ENCODE measurements around the gene VPS51. TPM values are rescaled to one million over a fixed set of nuclear protein-coding genes. Genes with fewer than 3 reads are reported as not detected.

Gene VPS51
- total RNA-seq, 1 experiment from 2014 or later = 89.5 TPM

DNA sequence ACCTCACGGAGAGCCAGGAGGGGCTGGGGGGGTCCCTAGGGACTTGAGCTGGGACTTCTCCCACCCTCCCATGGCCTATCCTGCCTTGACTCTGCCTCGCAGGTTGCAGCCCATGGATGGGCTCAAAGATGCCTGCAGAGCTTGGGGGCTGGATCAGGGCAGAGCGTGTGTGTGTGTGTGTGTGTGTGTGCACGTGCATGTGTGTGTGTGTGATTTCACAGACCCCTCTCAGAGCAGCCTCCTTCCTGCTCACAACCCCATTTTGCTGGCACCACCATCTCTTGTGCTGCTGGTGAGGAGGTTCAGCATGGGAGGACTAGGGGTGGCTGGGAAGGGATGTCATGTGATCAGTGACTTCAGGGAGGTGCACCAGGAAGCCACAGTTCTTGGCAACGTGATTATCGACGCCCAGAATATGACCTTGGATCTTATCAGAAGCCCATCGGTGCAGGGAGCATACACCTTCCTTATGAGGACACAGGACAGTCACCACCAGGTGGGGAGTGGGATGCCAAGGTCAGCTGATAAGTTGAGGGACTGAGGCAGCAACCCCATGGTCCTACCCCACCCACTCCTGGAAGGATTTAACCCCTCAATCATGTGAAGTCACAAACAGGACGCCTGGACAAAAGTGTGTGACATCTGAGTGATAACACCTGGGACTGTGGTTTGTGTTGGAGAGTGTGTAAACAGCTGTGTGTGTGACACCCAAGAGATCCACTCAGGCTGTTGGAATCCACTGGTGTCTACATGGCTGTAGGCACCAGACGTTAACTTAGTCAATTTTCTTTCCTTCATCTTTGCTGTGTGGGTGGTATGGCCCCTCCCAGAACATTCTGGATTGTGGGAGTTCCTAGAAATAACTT, 35.8 kb upstream of the VPS51 start:
- no peaks in the 10 kb centered on the region for H3K4me1 ChIP-seq (ENCODE audit: control insufficient read depth in 1 of 2, insufficient read depth in 2 of 2, low read length in 2 of 2)
- no peak overlapping the region for H3K9ac ChIP-seq (ENCODE audit: low read length)
- ATAC-seq (no peak), DNase-seq (ENCODE audit: low read depth, low spot score) (no peak)
- H3K36me3 ChIP-seq (ENCODE audit: control insufficient read depth in 1 of 2, insufficient read depth in 2 of 2, low read length in 2 of 2) = no peaks in the 10 kb centered on the region
- no peak overlapping the region for H2AFZ ChIP-seq (ENCODE audit: low read depth, low read length, poor library complexity, severe bottlenecking)
- H3K79me2 ChIP-seq (ENCODE audit: insufficient read depth, low read length) = no peaks in the 10 kb centered on the region
- H3K4me3 ChIP-seq (replicated peaks in 1 of 2; ENCODE audit: low read depth in 1 of 2, low read length in 2 of 2) = no peak overlapping the region
- no peaks in the 10 kb centered on the region for H3K9me2 ChIP-seq (ENCODE audit: insufficient read depth)
- no TSS peak for BruUV-seq (replicated peaks)
- H3K9me3 ChIP-seq (ENCODE audit: control insufficient read depth in 1 of 2, insufficient read depth in 1 of 2, low read depth in 1 of 2, low read length in 2 of 2) = no peaks in the 10 kb centered on the region
- CTCF ChIA-PET = no interaction called here
- intact Hi-C loops (cut with micrococcal nuclease) = no loop called here
- H3K27me3 ChIP-seq (ENCODE audit: insufficient read depth, low read length) = no peaks in the 10 kb centered on the region
- no peaks in the 10 kb centered on the region for H4K20me1 ChIP-seq (ENCODE audit: insufficient read depth)
- RAD21 ChIA-PET (ENCODE audit: low non-redundant PET in 1 of 2, low total read pairs in 2 of 2, uncharacterized antibody in 2 of 2, unreplicated experiment in 2 of 2) = no interaction called here
- POLR2A ChIA-PET = no interaction called here
- H3K27ac ChIP-seq (ENCODE audit: low read depth, low read length) = no peak overlapping the region
- no peak overlapping the region for H3K4me2 ChIP-seq (ENCODE audit: low read length)
- no peak for TF ChIP-seq ATF3 (IDR thresholded peaks at IDR 0.05)
- no peak for TF ChIP-seq EZH2phosphoT487 (IDR thresholded peaks at IDR 0.05; ENCODE audit: borderline replicate concordance)
- TF ChIP-seq TCF7L2 (IDR thresholded peaks at IDR 0.05; ENCODE audit: borderline replicate concordance, extremely low read depth, insufficient read depth, insufficient read length) = no peak
- TF ChIP-seq YY1 (IDR thresholded peaks at IDR 0.05; ENCODE audit: extremely low read depth, insufficient replicate concordance, low read depth, low read length) = no peak
- no peak for TF ChIP-seq ELF1 (IDR thresholded peaks at IDR 0.05; ENCODE audit: borderline replicate concordance, low read depth)
- TF ChIP-seq CEBPB (IDR thresholded peaks at IDR 0.05; ENCODE audit: low read depth) = no peak
- TF ChIP-seq SP1 (IDR thresholded peaks at IDR 0.05; ENCODE audit: low read depth) = no peak
- TF ChIP-seq EGR1 (IDR thresholded peaks at IDR 0.05; ENCODE audit: low read depth) = no peak
- no peak for TF ChIP-seq FOSL1 (IDR thresholded peaks at IDR 0.05; ENCODE audit: low read depth)
- TF ChIP-seq RAD21 (IDR thresholded peaks at IDR 0.05; ENCODE audit: low read depth) = no peak

Data from HCT116 (cell line).